Measurements from ENCODE around the gene ADSS2.
"Not testable (repeated sequence)": the region's sequence is repeated elsewhere in the genome, so short reads cannot be mapped to it uniquely, and the experiment has no call there.

ADSS2 gene

GRCh38 chr1:244451539-244451950 is at the start of gene ADSS2:
Gene ADSS2, minus strand, starts transcription at chr1:244451909. Its CDS starts 92 bp downstream, at chr1:244451817.
- DNase-seq: peak in 2 of 58 donors; percentile 58 to 66

GRCh38 chr1:244500515-244500914 is 48.8 kb upstream of the ADSS2 start:
- DNase-seq: not testable (repeated sequence)

DNA sequence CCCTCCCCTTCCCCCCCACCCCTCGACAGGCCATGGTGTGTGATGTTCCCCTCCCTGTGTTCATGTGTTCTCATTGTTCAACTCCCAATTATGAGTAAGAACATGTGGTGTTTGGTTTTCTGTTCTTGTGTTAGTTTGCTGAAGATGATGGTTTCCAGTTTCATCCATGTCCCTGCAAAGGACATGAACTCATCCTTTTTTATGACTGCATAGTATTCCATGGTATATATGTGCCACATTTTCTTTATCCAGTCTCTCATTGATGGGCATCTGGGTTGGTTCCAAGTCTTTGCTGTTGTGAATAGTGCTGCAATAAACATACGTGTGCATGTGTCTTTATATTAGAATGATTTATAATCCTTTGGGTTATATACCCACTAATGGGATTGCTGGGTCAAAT is 47.8 kb upstream of the ADSS2 start:
- DNase-seq: not testable (repeated sequence)

GRCh38 chr1:244497805-244498204 is 46.1 kb upstream of the ADSS2 start:
- no peak for DNase-seq

GRCh38 chr1:244496186-244496585 is 44.5 kb upstream of the ADSS2 start:
- no peak for DNase-seq

DNA sequence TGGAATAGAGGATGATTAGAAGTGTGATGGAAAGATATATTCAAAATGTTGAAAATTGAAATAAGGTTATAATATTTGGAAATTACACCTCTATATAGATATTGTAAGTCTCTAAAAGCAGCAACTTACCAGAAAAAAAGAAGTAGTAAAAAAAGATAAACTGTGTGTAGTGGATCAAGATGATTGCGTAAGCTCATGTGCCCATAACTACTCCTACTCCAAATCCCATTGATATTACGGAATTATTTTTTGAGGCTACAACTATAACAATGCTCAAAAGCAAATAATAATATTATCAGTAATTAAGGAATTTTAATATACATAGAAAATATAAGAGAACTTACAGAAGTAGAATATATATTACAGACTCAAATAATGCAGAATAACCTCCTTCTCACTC is 42.9 kb upstream of the ADSS2 start:
- DNase-seq: no peak

- DNase-seq: not testable (repeated sequence)
Measured at GRCh38 chr1:244484971-244485370, 33.3 kb upstream of the ADSS2 start.

- DNase-seq: no peak
Measured at GRCh38 chr1:244473059-244473605, 21.4 kb upstream of the ADSS2 start.

DNA sequence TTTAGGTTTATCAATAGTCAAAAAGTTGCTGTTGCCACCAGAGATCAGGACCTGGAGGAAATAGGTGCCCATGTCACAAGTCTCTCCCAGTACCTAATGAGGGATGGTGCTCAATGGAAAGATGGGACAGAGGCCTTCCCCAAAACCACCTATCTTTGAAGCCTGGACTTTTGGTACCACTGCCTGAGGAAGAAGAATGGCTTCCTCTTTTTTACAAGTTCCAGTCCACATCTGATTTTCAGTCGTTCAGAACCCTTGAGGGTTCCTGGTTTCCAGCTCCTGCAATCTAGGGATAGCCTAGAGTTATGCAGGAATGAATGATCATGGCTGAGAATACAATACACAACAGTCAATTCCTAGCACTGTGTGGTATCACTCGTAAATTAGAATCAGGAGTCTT is 15.0 kb upstream of the ADSS2 start:
- no peak for DNase-seq

- peak in 55 of 58 donors; percentile 24 to 85 (median 68) for DNase-seq
Measured at GRCh38 chr1:244461245-244462071, 9.7 kb upstream of the ADSS2 start, which contains the start of gene CATSPERE. Gene CATSPERE, plus strand, starts transcription at chr1:244461273. Its CDS starts 157 bp downstream, at chr1:244461430.

GRCh38 chr1:244460197-244460596 is 8.5 kb upstream of the ADSS2 start:
- no peak for DNase-seq

DNA sequence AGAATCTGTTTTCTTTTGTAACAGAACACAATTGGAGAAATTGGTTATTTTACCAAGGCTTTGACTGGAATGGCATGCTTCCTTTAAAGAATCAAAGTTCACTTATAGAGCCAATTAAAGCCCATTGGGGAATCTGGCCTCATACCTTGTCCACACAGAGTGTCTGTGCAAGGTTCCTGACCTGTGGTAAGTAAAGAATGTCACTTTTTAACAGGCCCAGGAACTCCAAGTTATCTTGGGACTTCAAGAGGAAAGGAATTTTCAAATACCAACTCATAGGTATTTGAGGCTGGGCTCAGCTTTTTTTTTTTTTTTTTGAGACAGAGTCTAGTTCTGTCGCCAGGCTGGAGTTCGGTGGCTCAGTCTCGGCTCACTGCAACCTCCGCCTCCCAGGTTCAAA is 7.1 kb upstream of the ADSS2 start:
- no peak for DNase-seq

- no peak for DNase-seq
Measured at GRCh38 chr1:244456586-244456985, 4.9 kb upstream of the ADSS2 start.

DNA sequence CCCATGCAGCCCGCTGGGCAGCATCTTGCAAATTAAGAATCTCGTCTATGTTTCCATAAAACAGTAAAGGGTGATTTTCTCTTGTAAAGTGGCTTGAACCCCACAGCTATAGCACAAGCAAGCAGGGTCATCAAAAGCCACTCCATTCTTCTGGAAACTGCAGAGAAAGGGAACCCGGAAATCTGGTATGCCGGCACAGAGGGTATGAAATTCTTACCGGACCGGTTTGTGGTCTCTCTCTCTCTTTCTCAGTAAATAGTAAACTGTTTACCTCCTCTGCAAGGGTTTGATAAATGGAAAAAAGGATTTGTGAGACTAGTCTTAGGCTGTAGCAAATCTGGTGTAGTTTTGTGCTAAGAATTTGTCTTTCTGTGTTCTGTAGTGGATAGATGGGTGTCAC is 2.7 kb upstream of the ADSS2 start:
- DNase-seq: no peak

- peak; percentile 77 to 100 (median 98) for DNase-seq
Measured at GRCh38 chr1:244451951-244452795, 464 bp upstream of the ADSS2 start.

DNA sequence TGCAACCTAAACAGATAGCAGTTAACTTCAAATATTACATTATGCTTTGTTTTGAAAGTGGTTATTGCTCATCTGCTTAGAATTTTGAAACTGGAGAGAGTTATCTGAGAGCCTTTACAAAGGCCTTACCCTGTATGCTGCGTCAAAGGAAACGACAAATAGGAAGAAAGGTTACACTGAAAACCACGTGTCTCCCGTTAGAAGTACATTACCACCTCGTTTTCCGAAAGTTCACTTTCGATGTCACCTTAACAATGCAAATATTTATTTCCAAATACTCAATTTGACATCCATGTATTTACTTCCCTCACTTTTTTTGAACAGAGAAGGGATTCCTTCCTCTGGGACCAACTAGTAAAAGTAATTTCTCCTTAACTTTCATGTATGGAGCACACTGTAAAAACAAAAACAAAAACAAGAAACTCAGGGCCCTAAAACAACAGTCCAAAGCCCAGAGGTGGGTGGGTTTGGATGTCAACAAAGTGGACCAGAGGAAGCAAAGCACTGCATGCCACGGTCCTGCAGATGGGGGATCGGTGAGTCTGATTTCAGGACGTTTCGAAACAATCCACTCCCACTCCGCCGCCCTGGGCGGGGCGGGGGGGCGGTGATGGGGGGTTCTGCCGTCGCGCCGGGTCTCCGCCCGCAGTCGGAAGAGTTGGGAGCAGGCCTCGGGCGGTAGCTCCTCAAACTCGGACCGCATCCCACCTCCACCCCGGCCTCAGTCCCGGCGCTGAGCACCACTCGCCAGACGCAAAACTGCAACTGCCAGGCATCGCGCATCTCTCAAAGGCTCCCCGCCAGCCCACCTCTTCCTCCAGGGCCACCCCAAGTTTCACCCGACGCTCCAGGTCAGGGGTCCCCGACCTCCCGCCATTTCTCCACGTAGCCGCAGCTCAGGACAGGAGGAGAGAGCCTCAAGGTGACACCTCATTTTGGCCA is 841 bp downstream of the ADSS2 start:
- DNase-seq: peak in 28 of 58 donors; percentile 10 to 62 (median 43)

DNA sequence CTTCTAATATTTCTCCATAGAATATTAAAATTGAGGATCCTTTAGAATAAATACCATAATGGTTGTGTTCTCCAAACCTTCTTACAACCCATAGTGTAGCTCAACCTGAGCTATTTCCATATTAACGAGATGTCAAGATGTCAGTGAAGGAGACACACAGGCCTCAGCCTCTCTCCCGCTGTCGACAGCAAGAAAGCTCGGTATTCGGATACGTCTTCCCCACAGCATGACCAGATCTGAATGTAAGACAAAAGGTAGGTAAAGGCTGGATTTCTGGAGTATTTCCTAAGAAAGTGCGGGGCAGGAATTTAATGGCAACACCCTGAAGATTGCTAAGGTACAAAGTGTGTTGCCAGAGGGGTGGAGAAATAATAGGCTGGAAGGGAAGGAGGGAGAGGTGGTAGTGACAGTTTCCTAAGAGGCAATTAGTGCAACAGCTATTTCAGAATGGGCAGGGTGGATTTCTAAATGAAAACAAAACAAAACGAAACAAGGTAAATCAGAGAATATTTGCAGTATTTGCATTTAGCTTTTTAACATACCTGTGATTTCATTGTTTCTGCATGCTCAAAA is 1.7 kb downstream of the ADSS2 start:
- DNase-seq: no peak

DNA sequence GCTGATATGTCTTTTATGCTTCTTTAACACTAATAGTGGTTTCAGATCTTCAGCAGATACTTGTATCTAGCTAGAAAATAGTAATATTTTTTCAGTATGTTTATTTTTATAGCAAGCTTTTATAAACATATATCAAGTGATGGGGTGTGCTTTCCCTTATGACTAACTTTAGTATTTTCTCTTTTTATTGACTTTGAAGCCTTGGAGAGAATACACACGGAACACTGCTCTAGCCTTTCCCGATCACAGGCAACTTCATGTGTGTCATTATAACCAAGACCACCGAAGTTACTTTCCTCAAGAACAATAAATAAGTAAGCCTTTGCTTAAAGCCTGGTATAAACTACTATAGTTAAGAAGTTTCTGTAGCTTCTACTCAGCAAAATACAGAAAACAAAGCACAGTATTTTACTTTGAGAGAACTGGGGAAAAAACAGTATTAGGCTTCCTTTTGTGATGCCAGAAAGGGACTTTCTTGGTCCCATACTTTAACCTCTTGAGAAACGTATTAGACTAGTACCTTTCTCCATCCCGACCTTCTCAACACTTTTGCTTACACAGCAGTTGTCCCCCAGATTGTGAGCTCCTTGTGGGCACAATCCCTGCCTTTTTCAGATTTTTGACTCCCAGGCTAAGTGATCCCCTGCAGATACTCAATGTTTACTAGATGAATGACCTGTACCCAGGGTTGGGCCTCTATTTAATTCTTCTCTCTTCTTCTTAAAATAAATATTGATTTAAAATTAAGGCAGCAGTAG is 3.3 kb downstream of the ADSS2 start:
- DNase-seq: no peak

DNA sequence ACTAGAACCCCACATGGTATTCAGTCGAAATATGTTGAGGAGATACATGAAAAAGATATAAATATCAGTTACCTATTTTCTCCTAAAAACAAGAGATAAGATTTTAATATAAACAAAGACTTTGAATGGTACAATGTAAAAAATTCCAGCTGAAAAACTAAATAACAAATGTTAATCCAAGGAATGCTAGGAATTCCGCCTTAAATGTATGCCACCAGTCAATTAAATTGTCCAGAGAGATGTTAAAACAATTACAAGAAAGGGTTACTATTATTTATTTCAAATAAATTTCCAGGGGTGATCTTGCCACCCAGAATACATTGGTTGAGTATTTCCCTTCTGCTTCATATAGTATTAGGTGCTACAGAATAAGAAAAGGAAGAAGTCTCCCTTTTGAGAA is 4.2 kb downstream of the ADSS2 start:
- DNase-seq: no peak

GRCh38 chr1:244447024-244447423 is 4.7 kb downstream of the ADSS2 start:
- DNase-seq: no peak

Measured in anterior cingulate cortex (tissue), 58 donors.